ENCODE measurements around the gene PCBD1.
"Not testable (repeated sequence)": the region's sequence is repeated elsewhere in the genome, so short reads cannot be mapped to it uniquely, and the experiment has no call there.

PCBD1 gene

DNA sequence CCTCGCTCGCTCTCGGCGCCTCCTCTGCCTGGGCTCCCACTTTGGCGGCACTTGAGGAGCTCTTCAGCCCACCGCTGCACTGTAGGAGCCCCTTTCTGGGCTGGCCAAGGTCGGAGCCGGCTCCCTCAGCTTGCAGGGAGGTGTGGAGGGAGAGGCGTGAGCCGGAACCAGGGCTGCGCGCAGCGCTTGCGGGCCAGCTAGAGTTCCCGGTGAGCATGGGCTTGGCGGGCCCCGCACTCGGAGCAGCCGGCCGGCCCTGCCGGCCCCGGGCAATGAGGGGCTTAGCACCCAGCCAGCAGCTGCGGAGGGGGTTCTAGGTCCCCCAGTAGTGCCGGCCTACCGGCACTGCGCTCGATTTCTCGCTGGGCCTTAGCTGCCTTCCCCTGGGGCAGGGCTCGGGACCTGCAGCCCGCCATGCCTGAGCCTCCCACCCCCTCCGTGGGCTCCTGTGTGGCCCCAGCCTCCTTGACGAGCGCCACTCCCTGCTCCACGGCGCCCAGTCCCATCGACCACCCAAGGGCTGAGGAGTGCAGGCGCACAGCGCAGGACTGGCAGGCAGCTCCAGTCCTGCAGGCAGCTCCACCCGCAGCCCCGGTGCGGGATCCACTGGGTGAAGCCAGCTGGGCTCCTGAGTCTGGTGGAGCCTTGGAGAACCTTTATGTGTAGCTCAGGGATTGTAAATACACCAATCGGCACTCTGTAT lies 26.7 kb downstream of the PCBD1 start:
- not testable (repeated sequence) for DNase-seq

DNA sequence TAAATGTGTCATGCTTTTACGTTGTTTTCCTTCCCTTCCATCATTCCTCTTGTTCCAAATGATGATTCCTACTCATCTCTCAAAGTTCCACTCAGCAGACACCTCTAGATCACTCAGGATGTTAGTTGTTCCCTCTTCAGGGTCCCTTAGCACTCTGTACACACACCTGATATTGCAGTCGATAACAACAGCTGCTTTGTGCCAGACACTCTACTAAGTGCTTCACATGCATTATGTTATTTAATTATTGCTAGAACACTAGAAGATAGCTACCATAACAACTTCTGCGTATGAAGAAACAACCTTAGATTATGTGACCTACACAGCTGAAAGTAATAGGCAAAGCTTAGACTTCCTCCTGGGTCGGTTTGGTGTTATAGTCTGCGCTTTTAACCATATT lies 29.6 kb downstream of the PCBD1 start:
- no peak for DNase-seq

- no peak for DNase-seq
Observed at GRCh38 chr10:70856454-70856853, 31.9 kb downstream of the PCBD1 start.

DNA sequence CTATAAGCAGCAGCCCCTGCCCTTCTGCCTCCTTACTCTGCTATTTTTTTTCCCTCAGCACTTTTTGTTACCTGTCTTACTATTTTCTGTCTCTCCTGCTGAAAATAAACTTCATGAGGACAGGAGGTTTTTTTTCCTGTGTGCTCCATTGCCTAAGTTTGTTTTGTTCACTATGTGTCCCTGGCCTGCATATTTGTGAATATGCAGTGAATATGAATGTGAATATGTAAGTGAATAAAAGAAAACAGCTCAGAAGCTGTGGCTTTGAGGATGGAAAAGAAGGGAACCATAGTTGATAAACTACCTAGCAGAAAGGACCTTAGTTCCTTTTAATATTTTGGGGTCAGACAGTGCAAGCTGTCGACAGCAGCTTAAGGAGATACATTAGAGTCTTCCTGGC lies 34.9 kb downstream of the PCBD1 start:
- DNase-seq = no peak

GRCh38 chr10:70853038-70853437 lies 35.3 kb downstream of the PCBD1 start:
- DNase-seq = no peak

GRCh38 chr10:70851597-70852475 lies 36.5 kb downstream of the PCBD1 start:
- no peak for DNase-seq

GRCh38 chr10:70850097-70850496 lies 38.3 kb downstream of the PCBD1 start:
- DNase-seq = no peak

DNA sequence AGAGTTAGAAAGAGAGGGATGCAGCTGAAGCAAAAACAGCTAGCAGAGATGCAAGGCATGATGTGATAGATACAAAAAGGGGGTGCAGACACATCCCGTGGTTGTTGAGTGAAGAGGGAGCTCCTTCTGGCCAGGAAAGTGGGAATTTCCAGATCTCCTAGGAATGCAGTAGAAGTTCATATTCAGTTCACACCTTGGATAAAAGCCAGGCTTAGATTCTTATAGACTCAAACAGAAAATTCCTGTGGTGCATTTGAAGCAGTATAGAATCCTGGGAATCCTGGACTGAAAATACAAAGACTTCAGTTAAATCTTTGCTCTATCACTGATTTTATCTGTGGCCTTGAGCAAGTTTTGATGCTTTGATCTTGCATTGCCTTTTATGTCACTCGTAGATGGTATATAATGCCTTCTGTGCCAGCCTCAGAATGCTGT lies 38.8 kb downstream of the PCBD1 start:
- no peak for DNase-seq

GRCh38 chr10:70847659-70848360 lies 40.6 kb downstream of the PCBD1 start:
- no peak for DNase-seq

- DNase-seq = no peak
Observed at GRCh38 chr10:70846795-70847194, 41.6 kb downstream of the PCBD1 start.

GRCh38 chr10:70845816-70846215 lies 42.5 kb downstream of the PCBD1 start:
- DNase-seq = no peak

- DNase-seq = no peak
Observed at GRCh38 chr10:70845256-70845655, 43.1 kb downstream of the PCBD1 start.

GRCh38 chr10:70843776-70844489 lies 44.4 kb downstream of the PCBD1 start:
- DNase-seq = no peak

- no peak for DNase-seq
Observed at GRCh38 chr10:70843333-70843732, 45.0 kb downstream of the PCBD1 start.

DNA sequence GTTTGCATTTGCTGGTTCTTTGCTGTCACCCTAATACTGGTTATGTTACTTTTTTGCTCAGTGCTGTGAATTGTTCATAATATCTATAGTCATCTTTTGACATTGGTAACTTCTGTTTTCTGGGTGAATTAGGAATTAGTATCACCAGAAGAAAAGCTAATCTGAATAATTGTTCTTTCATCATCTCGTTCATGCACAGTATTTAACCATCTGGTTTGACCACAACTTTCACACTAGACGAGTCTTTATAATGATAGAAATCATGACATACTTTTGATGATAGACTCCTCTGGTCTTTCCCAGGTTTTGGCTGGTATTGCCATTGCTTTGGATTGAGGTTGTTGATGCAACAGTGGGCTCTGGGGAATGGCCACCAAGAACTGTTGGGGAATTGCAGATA lies 47.5 kb downstream of the PCBD1 start:
- DNase-seq = no peak

- no peak for DNase-seq
Observed at GRCh38 chr10:70838270-70838805, 50.0 kb downstream of the PCBD1 start.

- DNase-seq = no peak
Observed at GRCh38 chr10:70837660-70838059, 50.7 kb downstream of the PCBD1 start.

DNA sequence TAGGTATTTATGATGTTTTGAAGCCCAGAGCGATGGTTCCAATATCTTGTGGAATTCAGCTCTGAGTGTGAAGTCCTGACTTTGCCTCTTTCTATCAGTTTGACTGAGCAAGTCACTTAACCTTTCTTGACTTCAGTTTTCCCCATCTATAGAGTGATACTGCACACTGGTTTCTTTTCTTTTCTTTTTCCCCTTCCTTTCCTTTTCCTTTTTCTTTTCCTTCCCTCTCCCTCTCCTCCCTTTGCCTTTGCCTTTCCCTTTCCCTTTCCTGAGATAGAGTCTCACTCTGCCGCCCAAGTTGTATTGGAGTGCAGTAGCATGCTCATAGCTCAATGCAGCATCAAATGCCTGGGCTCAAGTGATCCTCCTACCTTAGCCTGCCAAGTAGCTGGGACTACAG lies 52.0 kb downstream of the PCBD1 start:
- no peak for DNase-seq

- no peak for DNase-seq
Observed at GRCh38 chr10:70834441-70835151, 53.8 kb downstream of the PCBD1 start.

GRCh38 chr10:70834021-70834420 lies 54.3 kb downstream of the PCBD1 start:
- DNase-seq = no peak

DNA sequence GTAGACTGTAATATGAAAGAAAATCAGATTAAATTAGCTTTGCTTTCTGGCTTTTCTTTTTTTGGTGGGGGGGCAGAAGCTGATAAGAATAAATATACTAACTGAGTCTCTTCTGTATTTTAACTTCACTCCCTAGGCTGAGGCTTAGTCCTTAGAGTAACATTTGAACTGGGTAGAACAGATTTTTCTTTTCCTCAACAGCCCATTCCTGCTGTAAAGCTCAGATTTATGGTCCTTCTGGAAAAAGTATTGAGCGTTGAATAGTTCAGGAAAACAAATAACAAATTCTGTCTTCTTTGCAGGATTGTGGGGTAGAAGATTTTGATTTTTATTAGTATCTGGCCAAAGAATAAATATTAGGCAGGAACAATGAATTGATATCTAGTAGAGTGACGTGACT lies 54.8 kb downstream of the PCBD1 start:
- no peak for DNase-seq
